ENCODE measurements around the gene TBCEL.
A peak's percentile ranks its signal among the peaks of the same experiment; 100 is the strongest.
"Not testable (repeated sequence)": the region's sequence is repeated elsewhere in the genome, so short reads cannot be mapped to it uniquely, and the experiment has no call there.

The TBCEL gene

GRCh38 chr11:121109471-121109870 is 85.6 kb downstream of the TBCEL start:
- no peak for DNase-seq

GRCh38 chr11:121109916-121110586 is 86.1 kb downstream of the TBCEL start:
- DNase-seq: no peak

- no peak for DNase-seq
Measured at GRCh38 chr11:121110871-121111724, 87.2 kb downstream of the TBCEL start.

GRCh38 chr11:121112498-121113455 is 88.9 kb downstream of the TBCEL start:
- peak in 1 of 2 donors; percentile 2 for DNase-seq

GRCh38 chr11:121113611-121114010 is 89.7 kb downstream of the TBCEL start:
- no peak for DNase-seq

- not testable (repeated sequence) for DNase-seq
Measured at GRCh38 chr11:121115024-121115423, 91.1 kb downstream of the TBCEL start.

- DNase-seq: no peak
Measured at GRCh38 chr11:121117788-121118187, 93.9 kb downstream of the TBCEL start.

- DNase-seq: no peak
Measured at GRCh38 chr11:121119440-121119839, 95.5 kb downstream of the TBCEL start.

GRCh38 chr11:121122328-121122727 is 98.4 kb downstream of the TBCEL start:
- DNase-seq: no peak

- DNase-seq: no peak
Measured at GRCh38 chr11:121123496-121124069, 99.7 kb downstream of the TBCEL start.

- no peak for DNase-seq
Measured at GRCh38 chr11:121127809-121128208, 103.9 kb downstream of the TBCEL start.

- no peak for DNase-seq
Measured at GRCh38 chr11:121129362-121130340, 105.7 kb downstream of the TBCEL start.

GRCh38 chr11:121131656-121132055 is 107.8 kb downstream of the TBCEL start:
- no peak for DNase-seq

GRCh38 chr11:121132211-121132976 is 108.5 kb downstream of the TBCEL start:
- no peak for DNase-seq

GRCh38 chr11:121134741-121135312 is 110.9 kb downstream of the TBCEL start:
- DNase-seq: no peak

GRCh38 chr11:121137005-121137404 is 113.1 kb downstream of the TBCEL start:
- no peak for DNase-seq

- DNase-seq: no peak
Measured at GRCh38 chr11:121138259-121138658, 114.4 kb downstream of the TBCEL start.

- DNase-seq: no peak
Measured at GRCh38 chr11:121140369-121140768, 116.5 kb downstream of the TBCEL start.
